ENCODE results near the gene PDE4D.

The PDE4D gene

GRCh38 chr5:59893429-59894227 is at the start of gene PDE4D:
Gene PDE4D (minus strand): TSS chr5:59893726.
- peak; percentile 90 for DNase-seq (ENCODE audit: low read depth, low spot score)

DNA sequence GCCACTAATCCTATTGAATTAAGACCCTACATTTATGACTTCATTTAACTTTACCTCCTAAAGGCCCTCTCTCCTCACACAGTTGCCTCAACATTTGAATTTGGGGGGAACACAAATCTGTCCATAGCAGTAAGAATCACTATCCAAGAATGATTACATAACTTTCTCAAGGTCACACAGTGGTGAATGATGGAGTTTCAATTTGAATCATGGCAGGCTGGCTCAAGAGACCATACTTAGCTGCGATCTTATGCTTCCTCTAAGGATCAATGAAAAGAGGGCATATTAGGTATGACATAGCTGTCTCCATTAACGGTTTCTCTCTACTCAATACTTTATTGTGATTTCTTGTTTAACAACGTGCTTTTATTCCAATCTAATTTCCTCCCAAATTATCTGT is 44.1 kb upstream of the PDE4D start:
- DNase-seq (ENCODE audit: low read depth, low spot score) = no peak

GRCh38 chr5:59923465-59923864 is 29.9 kb upstream of the PDE4D start:
- no peak for DNase-seq (ENCODE audit: low read depth, low spot score)

- DNase-seq (ENCODE audit: low read depth, low spot score) = no peak
Observed at GRCh38 chr5:59922220-59922619, 28.7 kb upstream of the PDE4D start.

GRCh38 chr5:59921816-59922215 is 28.3 kb upstream of the PDE4D start:
- DNase-seq (ENCODE audit: low read depth, low spot score) = peak; percentile 6

GRCh38 chr5:59919484-59919883 is 26.0 kb upstream of the PDE4D start:
- DNase-seq (ENCODE audit: low read depth, low spot score) = no peak

GRCh38 chr5:59917121-59917520 is 23.6 kb upstream of the PDE4D start:
- no peak for DNase-seq (ENCODE audit: low read depth, low spot score)

DNA sequence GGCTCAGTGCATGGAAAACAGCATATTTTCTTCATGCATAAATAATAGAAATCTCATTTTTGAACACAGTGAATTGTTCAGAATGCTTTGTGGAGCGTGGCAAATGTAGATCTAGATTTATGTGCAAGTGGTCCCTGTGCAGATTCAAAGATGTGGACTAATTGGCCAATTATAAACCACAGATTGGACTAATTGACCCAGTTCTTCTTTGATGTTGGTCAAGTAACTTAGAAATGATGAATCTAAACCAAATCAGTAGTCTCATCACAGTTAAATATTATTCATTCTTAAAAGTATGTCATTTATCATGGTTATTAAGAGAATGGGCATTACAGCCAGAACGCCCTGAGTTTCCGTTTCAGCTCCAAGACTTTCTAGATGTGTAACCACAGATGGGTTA is 11.7 kb upstream of the PDE4D start:
- no peak for DNase-seq (ENCODE audit: low read depth, low spot score)

DNA sequence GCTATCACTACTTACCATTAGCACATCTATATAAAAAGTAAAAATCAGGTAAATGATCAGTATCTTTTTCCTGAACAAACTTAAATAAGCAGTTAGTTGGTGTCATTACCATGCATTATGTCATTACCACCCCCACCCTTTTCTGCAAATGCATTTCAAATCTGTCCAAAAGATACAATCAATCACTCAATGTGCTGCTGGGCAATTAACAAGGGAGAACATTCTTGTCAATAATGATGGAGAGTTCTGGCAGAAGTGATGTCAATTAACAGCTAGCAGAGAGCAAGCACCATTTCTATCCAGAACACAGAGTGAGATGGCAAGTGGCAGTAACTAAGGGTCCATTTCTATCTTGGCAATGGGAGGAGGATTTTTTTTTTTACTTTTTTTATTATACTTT is 3.5 kb upstream of the PDE4D start:
- DNase-seq (ENCODE audit: low read depth, low spot score) = no peak

DNA sequence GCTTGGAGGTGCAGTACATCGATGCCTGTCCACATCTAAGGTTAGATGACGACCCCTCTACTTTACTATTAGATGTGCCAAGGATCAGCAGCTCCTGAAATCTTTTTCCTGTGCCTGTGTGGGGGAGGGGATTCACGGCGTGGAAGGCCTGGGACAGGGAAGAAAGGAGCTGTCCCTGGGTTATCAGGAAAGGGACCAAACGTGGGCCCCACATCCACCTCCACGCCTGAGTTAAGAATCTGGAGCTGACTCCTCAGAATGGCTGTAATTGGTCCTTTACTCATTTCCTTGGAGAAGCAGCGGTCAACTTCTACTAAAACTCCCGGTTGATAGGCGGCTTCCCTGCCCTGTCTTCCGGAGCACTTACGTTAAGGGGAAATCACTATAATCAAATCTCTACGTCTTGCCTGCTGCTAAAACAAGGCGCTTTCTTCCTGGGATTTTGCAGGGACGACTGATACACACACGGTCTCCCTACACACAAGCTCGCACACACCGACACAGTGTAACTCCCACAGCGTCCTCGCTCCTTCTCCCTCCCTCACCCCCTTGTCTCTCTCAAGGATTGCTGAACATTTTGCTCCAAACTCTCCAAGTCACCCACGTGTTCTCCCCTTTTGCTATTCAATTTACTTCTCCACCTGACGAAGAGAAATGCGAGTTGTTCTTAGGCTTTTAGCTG is 1.4 kb downstream of the PDE4D start:
- DNase-seq (ENCODE audit: low read depth, low spot score) = no peak

- DNase-seq (ENCODE audit: low read depth, low spot score) = no peak
Observed at GRCh38 chr5:59887274-59887673, 6.3 kb downstream of the PDE4D start.

DNA sequence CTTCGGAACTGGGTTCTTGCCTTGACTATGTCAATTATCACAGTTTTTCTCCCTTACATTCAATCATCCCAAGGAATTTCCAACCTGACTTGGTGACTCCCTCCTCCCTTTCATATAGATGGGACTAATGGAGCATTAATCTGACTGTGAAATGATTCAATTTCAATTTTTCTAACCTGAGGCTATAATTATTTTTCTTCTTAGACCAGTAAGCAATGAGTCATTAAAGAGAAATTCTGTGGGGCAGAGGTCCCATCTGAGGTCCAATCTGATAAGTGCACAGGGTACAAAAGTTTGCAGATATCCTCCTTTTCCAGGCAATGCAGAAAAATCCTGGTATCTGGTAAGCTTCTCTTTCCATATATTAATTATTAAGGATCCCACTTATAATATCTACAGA is 18.9 kb downstream of the PDE4D start:
- no peak for DNase-seq (ENCODE audit: low read depth, low spot score)

GRCh38 chr5:59873113-59873512 is 20.4 kb downstream of the PDE4D start:
- DNase-seq (ENCODE audit: low read depth, low spot score) = peak; percentile 8

DNA sequence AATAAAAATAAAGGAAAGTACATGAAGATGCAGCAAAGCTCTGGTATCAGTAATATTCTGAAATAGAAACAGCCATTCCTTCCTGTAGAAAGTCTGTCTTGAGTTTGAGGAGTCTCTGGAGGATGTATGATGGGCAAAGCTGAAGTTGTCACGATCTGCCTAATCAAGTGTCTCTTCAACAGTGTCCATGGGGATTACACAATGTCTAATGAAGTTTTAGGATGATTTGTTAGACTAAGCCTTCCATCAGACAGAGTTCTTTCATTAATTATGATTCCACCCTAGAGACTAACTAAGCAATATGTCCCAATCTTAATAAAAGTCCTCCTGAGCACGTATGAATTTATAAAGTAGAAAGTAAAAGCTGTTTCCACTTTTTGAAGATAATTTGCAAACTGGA is 26.9 kb downstream of the PDE4D start:
- DNase-seq (ENCODE audit: low read depth, low spot score) = no peak

DNA sequence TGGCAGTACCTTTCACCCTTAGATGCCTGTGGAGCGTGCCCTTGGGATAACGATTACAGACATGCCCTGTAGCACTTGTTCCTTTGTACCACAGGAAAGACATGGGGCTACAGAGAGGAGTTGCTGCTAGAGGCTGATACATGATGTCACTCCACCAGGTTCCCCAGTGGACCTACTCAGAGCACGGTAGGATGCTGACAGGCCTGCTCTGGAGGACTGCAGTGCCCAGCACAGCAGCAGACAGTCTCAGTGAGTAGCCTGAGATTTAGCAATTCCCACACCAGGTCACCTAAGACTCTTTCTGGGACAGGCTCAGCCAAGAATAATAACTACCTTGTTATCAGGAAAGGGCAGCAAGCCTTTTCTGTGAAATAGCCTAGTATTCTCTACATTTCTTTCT is 28.8 kb downstream of the PDE4D start:
- DNase-seq (ENCODE audit: low read depth, low spot score) = no peak

- no peak for DNase-seq (ENCODE audit: low read depth, low spot score)
Observed at GRCh38 chr5:59863777-59864176, 29.7 kb downstream of the PDE4D start.

- no peak for DNase-seq (ENCODE audit: low read depth, low spot score)
Observed at GRCh38 chr5:59856358-59856757, 37.2 kb downstream of the PDE4D start.

- no peak for DNase-seq (ENCODE audit: low read depth, low spot score)
Observed at GRCh38 chr5:59850766-59851165, 42.8 kb downstream of the PDE4D start.

DNA sequence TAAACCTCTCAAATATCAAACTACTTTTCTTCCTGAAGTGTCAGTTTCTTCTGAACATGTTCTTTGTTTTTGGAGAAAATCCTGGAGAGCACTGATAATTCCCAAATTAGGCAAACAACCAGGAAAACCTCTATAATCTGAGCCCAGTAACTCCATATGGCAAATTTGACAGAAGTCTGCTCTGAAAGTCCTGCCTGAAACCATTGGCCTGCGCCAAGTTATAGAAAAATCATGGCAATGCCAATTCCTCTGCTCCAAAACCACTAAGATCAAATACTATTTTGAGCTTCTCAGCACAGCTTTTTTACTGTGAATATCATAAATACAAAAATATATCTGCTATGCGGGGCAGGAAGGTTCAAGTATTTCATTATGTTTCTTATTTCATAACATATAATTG is 45.9 kb downstream of the PDE4D start:
- no peak for DNase-seq (ENCODE audit: low read depth, low spot score)

DNA sequence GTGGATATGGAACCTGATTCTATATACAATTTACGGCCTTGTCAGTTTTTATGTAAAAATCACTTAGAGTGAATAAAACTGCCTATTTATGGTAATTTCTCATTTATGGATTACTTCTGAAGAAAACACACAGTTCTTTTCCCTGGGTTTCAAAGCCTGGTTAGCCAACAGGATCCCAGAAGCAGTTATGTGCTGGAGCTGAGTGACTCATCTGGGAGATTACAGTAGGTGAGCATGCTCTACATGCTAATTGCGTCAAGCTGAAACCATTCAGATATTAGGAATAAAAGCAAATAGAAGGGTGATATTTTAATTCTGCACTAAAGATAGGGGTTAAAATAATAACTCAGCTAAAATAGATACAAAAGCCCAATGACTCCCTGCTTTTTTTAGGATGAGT is 47.8 kb downstream of the PDE4D start:
- no peak for DNase-seq (ENCODE audit: low read depth, low spot score)

DNA sequence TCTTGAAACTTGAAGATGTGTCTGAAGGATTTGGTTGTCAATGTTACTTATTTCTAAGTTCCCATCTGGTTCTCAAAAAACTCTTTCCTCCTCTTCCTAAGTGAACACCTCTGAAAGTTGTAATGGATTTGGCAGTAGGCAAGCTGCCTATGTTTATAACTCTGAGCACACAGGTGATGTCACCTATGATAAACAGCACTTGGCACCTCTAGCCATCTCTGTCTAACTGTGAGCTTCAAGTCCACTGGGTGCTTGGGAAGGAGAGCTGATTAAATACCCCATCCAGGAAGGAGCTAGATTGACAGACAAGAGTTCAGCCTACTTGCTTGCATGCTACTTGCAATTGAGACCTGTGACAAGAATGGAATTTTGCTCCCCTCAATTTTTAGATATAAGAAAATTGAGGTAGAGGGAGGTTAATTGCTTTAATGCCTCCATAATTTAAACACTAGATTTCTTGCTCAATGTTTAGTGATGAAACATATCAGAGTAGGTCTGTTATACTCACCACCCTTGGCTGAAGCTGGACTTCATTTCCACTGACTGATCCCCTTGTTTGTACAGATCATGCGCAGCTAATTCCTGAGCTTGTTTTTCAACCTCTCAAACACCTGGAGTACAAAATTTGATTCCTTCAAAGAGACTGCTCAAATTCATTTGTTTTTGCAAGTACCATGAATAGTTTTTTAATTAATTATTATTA is 49.9 kb downstream of the PDE4D start:
- no peak for DNase-seq (ENCODE audit: low read depth, low spot score)

DNA sequence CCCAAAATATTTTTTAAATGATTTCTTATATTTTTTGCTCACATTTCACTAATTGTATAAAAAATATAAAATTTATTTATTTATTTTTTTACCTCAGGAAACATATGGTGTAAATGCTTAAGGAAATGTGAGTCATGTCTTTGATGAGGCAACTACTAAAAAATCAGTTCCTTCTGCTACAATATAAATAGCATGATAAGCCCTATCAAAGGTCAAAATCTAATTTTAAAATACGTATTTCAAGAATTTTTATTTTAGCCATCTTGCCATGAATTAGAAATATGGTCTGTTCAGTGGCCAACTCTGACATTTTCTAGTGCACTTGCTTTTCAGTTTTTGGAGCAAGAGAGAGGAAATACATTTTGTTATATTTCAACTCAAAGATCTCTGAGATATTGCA is 50.5 kb downstream of the PDE4D start:
- no peak for DNase-seq (ENCODE audit: low read depth, low spot score)

GRCh38 chr5:59840200-59840601 is 53.3 kb downstream of the PDE4D start:
- peak; percentile 30 for DNase-seq (ENCODE audit: low read depth, low spot score)
